HG03066 (cell line): ENCODE measurements around the gene PRKAG2.

Experiments used
- ATAC-seq: cut with Tn5 transposase; IDR thresholded peaks from one replicate; pipeline ENCODE4 v1.9.1; 2021; ENCODE audit warnings: low read depth; ENCODE audit not compliant: unreplicated experiment

PRKAG2 gene

DNA sequence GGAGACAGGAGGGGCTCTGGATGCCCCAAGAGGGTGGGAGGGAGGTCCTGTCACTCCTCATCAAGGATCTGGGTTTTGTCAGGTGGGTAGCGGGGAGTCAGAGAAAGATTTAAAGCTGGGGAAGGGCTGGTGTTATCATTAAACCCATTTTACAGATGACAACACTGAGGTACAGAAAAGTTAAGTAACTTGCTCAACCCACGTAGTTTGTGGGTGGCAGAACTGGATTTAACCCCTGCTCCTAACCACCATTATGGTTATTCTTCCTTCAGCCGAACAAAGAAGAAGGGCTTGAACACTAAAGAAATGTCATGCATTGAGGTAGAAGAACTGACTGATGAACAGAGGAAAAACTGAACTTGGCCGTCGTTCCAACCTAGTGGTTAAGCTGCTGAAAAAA, 24.9 kb upstream of the PRKAG2 start:
- no peak for ATAC-seq

DNA sequence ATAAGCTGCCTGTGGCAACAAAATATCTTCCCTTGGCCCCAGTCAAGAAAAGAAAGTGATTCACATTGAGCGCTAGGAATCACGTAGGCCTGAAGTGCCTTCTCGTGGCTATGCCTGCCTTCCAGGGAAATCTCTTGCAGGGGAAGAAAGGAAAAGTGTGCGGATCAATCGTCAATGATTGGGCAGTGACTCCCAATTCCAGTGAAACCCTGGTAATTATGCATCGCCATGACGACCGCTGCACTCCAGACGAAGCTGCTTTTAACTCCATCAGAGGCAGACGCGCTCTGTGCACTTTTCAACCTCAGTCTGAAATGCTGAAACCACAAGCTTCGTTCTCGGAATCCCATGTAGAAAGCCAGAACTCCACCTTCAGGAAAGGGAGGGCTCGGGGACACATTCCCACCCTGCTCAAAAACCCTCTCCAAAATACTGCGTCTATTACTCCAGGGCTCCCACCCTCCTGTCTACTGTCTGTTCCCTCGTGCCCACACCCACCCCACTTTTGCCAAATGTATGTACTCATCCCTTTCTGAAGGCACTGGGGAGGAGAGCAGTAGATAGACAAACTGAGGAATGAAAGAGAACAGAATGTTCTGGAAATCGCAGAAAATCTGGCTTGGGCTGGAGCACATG, 24.2 kb upstream of the PRKAG2 start:
- ATAC-seq: no peak

DNA sequence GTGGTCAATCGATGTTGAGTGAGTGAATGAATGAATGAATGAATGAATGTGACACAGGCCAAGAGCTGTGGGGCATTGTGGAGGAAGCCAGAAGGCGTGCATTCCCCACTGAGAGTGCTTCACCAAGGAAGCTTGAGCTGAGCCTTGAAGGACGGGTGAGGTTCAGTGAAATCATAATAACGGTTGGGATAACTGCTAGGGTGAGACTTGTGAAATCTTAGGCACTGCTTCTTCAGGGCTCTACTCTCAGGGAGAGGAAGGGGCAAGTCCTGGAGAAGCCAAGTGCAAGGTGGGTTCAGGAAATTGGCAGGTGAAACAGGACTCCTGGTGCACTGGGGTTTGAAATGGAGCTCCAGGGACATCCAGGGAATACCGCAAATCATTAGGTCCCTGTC, 23.7 kb upstream of the PRKAG2 start:
- no peak for ATAC-seq

DNA sequence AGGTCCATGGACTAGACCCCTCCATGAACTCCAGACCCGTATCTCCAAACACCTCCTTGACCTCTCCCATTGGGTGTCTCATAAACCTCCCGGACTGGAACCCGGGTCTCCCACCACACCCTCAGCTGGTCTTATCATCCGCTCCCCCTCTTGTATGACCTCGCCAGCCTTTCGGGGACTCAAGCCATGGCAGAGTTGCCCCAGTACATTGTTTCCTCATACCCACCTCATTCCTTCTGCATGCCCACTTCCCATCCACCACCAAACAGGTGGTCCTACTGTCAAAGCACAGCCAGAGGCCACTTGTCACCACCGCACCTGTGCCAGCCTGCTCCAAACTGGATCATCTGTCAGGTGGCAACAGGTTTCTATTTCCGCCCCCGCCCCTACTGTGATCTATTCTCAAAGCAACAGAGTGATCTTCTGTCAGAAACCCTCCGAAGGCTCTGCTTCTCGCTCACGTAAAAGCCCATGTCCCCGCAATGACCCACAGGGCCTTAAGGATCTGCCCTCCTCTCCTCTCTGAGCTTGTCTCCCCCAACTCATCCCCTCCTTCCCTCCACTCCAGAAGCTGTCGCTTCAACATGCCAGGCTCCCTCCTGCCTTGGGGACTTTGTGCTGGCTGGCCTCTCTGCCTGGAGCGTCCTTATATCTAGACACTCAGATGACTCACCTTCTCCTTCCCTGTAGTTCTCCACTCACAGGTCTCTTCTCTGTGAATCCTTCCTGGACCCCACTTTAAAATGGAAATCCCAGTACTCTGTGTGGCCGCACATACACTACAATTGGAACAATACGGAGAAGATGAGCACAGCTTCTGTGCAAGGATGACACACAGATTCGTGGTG, 22.8 kb upstream of the PRKAG2 start:
- no peak for ATAC-seq

DNA sequence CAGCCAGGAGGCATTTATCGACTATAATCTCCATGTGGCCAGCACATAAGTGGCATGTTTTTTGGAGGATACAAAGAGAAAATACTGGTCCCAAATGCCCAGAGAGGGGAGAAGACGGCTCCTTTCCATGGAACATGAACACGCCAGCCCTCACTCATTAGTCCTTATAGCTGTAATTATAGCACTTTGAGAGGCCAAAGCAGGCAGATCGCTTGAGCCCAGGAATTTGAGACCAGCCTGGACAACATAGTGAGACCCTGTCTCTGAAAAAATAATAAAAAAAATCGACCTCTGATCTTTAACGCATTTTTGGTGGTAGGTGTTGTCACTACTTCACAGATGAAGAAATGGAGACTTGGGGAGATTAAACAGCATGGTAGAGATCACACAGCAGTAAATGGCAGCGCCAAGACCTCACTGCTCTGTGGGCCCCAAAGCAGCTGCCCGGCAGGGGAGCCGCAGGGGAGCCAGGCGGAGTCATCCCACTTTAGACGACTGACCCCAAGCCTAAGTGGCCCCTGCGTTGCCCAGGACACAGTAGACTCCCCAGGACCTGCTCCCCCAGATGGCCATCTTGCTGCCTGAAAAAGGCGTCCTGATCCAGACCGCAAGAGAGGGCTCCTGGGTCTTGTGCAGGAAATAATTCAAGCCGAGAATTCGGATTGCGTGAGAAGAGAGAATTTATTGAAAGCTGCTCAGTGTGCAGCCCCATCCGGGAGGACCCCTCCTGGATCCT, 21.2 kb upstream of the PRKAG2 start:
- ATAC-seq: no peak

DNA sequence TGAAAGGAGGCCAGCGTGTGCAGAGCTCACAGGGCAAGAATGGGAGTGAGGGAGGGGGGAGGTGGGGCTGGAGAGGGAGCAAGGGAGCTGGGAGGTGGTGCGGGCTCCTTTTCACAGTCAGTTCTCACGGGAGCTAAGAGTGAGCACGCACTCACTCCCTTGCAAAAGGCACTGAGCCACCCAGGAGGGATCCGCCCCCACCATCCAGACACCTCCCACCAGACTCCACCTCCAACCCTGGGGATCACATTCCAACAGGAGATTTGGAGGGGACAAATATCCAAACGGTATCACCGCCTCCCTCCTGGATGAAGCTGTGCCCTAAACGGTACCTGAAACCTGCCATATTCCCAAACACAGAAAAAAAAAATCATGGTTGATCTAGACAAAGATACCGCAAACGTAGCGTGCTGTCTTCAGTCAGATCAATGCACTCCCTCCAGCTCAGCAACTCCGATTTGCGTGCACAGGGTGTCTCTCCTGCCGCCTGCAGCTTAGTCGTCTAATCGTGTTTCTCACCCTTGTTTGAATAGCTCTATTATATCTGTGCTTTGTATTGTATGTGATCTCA, 20.3 kb upstream of the PRKAG2 start:
- no peak for ATAC-seq

DNA sequence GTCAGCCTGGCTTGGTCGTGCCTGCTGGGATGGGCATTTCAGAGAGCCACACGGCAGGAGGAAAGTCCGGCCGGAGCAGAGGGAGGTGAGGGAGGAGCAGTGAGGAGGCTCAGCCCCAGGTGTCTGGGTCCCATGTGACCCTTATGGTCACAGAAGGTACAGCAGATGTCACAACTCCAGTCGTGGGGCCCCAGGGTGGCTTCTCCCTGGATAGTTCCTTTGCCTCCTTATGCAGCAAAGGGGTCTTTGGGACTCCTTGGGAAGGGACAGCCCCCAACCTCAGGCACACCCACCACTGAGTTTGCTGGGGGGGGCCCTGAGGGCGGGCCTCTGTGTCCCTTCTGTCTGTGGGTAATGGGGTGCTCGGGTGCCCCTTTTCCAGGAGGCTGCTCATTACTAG, 19.6 kb upstream of the PRKAG2 start:
- ATAC-seq: no peak

DNA sequence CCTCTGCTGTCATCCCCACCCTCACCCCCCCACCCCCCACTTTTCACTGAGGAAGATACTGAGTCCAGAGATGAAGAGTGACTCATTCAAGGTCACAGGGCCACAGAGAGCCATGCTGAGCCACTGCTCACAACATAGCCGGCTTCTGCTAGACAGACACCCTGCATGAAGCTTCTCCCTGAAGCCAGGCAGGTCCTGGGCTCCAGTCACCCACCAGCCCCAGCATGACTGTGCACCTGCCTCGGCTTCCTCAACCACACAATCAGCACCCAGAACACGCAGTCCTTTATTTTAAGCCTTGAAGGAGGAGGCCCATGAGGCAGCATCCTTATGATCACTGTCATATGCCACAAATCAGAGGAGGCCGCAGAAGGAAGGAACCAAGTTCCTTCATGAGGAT, 19.2 kb upstream of the PRKAG2 start:
- ATAC-seq: no peak

DNA sequence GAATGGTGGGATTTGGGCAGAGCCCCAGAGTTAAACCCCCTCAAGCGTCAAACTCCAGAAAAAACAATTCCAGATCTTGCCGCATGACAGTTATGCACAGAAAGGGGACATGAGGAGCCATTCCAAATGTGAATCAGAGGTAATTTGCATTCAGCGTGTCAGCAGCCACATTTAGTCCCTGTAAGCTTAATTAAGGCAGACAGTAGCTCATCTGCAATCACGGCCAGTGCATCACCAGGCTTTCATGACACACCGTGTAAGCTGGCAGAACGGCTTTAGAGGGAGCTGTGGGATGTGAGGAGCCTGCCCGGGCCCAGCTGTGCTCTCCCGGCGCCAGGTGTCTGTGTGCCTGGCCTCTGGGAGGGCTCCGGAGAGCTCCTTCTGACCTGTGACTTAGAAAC, 18.7 kb upstream of the PRKAG2 start:
- ATAC-seq: no peak

DNA sequence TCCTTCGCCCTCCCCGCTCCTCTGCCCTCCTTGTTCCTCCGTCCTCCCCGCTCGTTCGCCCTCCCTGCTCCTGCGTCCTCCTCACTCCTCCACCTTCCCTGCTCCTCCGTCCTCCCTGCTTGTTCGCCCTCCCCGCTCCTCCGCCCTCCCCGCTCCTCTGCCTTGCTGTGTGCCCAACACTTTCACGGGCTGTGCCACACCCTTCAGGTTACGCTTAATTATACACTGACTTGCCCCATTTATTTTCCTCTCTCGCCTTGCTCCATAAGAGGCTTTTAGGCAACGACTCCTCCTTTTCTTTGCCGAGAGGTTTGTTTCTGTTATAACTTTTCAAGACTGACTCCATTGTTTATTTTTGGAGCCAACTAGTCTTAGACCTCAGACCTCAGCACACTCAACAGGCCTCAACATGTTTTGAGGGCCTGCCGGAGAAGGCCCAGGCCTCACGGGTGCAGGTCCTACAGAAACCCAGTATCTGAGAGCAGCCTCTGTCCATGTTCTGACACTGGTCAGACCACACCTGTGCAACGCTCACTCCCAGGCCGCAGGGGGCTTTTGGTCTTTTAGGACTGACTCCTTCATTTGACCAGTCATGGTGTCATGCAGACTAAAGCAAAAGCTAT, 18.2 kb upstream of the PRKAG2 start:
- no peak for ATAC-seq

DNA sequence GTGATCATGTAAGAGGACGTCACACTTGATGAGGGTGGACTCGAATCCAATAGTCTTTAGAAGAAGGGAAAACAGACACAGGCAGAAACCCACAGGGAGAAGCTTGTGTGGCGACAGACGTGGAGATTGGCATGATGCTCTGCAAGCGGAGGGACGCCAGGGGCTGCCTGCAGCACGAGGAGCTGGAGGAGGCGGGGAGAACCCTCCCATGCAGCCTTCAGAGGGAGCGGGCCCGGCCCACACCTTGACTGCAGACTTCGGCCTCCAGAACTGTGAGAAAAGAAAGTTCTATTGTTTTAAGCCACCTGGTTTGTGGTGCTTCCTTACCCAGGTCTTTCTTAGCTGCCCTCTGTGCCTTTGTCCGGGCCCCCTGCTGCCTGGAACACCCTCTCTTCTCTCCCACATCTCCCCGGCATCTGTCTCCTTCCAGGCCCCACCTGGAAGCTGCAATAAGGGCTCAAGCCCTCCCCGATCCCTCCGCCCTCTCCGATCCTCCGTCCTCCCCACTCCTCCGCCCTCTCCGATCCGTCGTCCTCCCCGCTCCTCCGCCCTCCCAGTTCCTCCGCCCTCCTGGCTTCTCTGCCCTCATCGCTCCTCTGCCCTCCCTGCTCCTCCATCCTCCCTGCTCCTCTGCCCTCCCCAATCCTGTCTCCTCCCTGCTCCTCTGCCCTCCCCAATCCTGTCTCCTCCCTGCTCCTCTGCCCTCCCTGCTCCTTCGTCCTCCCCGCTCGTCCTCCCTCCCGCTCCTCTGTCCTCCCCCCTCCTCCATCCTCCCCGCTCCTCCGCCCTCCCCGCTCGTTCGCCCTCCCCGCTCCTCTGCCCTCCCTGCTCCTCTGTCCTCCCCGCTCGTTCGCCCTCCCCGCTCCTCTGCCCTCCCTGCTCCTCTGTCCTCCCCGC, 17.4 kb upstream of the PRKAG2 start:
- no peak for ATAC-seq

DNA sequence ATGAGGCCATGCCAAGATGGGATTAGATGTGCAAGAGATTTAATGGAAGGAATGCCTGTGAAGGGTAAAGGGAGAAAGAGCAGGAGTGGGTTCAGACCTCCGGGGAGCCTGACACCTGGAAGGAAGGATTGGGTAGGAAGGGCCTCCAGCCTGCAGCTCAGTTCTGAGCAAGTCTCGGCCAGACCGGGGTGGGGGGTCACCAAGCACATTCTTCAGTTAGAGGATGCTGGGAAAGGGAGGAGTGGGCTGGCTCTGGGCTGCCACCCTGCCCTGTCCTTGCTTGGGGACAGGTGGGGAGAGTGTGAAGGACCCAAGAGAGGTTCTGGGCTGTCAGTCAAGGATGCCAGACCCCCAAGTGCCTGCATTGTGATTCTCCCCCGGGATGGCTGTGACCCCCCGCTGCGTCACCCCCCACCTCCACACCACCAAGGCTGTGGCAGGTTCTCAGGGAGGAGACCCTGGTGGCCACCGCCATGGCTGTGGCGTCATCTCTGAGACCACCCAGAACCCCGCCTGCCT, 16.5 kb upstream of the PRKAG2 start:
- ATAC-seq: no peak

DNA sequence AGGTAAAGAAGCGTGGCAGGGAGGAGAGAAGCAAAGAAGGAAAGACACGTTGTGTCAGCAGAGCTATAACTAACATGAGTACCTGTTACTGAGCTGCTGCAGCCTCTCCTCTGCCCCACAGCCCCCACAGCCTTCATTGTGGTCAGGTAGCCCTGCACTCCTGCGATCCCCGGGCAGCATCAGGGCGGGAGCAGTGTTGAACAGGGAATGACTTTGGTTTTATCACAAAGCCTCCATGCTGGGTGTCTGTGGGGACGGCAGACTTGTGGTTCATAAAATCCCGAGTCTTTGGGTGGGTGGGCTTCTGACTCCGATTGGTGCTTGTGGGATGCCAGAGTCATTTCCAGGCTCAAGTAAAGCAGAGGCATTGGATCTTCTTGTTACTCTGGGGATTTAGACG, 14.8 kb upstream of the PRKAG2 start:
- ATAC-seq: no peak

DNA sequence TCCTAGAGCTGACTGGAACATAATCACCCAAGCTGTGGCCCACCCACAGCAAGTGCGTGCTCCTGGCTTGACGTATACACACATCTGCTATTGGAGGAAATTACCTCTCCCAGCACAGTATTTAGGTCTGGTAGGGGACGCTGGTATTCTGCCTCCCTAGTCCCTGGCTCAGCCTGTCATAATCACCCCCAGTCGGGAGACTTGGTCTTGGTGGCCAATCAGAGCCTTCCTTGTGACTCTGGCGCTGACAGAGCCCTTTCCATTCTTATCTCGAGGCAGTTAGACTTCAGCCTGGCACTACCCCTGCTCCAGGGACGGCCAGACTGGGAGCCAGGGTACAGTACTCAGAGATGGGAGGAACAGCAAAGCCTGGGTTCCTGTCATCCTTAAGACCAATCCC, 14.3 kb upstream of the PRKAG2 start:
- no peak for ATAC-seq

DNA sequence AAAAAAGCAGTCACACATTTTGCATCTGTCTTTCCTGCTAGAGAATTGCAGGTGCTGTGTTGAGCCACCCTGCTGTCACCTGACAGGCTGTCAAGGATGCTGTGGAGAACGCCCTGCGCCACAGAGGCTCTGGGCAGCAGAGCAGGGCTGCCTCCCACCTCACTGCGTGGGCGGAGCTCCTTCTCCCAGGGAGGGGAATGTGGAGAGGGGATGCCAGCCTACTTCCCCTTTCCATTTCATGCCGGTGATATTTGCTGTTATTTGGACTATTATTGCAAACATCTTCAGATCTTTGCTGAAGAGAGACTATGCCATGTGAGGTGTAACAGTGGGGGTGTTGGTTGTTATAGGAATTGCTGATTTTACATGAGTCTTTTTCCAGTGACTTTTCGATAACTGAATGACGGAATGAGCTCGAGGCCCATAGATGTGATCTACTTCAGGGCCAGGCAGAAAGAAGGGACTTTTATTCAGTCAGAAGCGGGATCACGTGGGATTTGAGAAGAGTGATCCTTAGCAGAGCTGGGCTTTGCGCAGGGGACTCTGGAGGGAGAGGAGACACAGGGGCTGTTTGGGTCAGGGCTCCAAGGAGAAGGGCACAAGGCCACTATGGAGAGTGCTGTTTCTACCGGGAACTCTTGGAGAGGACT, 13.6 kb upstream of the PRKAG2 start:
- ATAC-seq: no peak

DNA sequence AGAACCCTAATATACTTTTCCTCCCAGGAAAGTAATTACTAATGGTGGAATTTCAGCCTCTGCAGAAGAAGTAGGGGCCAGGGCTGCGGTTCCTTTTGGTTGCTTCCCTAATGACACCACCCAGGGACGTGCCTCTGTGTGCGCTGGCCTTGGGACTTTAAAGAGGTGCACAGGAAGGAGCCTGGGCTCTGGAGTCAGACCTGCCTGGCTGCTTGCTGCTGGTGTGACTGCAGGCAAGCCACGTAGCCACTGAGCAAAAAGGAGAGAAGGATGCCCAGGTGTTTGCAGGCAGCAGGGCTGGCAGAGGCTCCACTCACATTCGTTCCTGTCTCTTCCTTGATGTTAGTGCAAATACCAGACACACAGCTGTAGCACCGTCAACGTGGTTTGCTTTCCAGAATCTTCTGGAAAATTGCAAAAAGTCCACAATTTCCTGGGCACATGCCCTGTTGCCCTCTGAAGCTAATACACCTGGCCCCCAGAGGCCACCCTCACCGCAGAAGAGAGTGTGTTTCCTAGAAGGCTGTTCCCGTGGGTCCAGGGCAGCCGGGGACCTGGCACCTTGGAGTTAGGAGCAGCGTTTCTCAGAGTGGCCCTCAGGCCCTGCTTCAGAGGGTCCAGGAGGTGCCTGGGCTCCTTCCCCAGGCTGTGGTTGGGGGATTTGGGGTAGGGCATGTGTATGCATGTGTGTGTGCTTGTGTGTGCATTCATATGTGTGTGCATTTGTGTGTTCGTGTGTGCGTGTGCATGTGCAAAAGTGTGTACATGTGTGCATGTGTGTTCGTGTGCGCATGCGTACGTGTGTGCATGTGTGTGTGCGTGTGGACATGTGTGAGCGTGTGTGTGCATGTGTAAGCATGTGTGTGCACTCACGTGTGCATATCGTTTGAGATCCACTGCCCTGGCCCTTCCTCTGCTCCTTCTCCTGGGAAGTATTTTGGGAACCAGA, 12.8 kb upstream of the PRKAG2 start:
- ATAC-seq: no peak

DNA sequence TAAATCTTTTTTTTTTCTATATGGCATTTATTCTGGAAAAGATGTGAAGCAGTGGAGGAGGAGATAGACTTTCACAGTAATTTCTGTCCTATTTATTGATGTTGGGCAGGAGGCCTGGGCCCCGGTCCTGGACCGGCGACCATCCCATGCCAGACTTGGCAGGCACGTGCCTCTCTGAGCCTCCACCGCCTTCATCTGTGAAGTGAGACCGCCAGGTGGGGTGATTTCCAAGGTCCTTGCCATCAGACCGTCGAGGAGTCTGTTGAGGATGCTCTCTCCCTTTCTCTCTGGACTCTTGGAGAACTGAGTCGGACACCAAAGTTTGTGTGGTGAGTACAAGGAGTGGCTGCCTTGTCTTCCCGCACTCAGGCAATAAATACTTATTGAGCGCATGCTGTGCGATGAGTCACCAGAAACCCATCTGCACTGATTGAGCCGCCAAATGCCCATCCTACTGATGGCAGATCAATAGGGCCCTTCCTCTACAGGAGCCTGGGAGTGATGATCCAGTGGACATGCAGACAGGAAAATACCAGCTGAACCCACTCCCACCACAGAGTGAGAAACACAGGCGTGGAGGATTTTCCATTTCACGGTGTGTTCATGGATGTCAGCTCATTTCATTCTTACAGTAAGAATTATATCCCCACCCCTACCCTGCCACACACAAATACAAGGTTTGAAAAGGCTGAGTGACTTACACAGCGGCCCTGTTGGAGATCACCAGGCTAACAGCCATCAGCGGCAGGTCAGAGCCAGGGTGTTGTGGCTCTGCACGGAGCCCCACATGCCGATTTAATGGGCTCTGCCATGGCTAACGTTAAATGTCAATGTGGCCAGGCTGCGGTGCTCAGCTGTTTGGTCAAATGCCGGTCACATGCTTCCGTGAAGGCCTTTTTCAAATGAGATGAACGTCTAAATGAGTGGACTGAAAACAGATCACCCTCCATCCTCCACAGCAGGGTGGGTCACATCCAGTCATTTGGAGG, 11.5 kb upstream of the PRKAG2 start:
- no peak for ATAC-seq
